AG10803 (cell line): ENCODE results near the gene PNPLA4.
A peak's percentile ranks its signal among the peaks of the same experiment; 100 is the strongest.

Source experiments
- DNase-seq: peaks from one replicate; pipeline ENCODE4 v3.0.0; 2010; ENCODE audit warnings: low read depth
- H3K4me3 ChIP-seq: 2 replicates; pipeline ENCODE4 v1.5.1; 2011; ENCODE audit warnings: mild to moderate bottlenecking, low read length, control low read depth
- TF ChIP-seq, protein P1 (sequence below): conservative IDR thresholded peaks from 2 replicates; pipeline ENCODE4 v1.5.1; 2011; ENCODE audit warnings: mild to moderate bottlenecking, low read length, control low read depth, inconsistent platforms

PNPLA4 gene

GRCh38 chrX:7948483-7948882 lies 21.3 kb upstream of the PNPLA4 start:
- TF ChIP-seq, protein P1, sequence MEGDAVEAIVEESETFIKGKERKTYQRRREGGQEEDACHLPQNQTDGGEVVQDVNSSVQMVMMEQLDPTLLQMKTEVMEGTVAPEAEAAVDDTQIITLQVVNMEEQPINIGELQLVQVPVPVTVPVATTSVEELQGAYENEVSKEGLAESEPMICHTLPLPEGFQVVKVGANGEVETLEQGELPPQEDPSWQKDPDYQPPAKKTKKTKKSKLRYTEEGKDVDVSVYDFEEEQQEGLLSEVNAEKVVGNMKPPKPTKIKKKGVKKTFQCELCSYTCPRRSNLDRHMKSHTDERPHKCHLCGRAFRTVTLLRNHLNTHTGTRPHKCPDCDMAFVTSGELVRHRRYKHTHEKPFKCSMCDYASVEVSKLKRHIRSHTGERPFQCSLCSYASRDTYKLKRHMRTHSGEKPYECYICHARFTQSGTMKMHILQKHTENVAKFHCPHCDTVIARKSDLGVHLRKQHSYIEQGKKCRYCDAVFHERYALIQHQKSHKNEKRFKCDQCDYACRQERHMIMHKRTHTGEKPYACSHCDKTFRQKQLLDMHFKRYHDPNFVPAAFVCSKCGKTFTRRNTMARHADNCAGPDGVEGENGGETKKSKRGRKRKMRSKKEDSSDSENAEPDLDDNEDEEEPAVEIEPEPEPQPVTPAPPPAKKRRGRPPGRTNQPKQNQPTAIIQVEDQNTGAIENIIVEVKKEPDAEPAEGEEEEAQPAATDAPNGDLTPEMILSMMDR: no peak
- no peak overlapping the region for H3K4me3 ChIP-seq
- DNase-seq: no peak

DNA sequence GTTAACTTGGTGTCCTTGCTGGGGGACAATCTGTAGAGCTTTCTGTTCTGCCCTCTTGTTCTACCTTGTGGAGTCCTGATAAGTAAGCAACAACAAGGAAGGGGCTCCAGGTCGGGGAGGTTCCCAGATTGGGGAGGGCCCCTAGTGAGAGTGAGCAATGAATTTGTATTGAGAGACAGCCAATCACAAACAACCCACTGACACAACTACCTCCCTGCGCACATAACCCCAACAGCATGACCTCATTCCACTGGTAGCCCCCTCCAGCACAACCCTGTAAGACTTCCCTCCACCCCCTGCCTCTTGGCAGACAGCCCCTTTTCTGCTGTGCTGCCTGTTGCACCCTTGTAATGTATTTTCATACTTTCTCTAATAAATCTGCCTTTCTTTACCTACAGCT lies 19.7 kb upstream of the PNPLA4 start:
- no peak overlapping the region for H3K4me3 ChIP-seq
- no peak for DNase-seq
- TF ChIP-seq, protein P1: no peak

DNA sequence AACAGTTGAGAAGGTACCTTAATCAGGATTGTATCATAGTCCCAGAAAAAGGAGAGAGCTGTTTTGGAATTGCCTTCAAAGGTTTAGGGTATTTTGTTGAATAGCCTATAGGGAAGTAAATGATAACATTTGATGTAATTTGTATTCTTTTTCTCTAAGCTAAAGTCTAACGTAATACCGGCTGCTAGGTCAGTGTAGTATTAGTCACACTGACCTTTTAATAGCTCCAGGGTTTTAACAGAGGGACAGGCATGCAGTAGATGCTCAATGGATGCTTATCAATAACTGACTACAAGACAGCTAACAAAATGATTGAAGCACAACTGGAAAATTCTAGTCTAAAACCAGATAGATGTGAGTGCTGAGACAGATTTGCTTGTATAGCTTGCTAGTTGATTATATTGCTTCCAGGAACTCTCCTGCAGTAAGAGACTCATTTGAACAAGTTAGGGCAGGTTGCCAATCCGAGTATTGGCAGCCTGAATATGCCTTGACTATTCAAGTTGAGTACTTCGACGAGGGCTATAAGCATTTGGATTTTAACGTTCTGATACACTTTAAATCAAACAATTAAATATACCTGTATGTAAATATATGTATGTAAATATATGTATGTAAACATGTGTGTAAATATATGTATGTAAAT lies 16.5 kb upstream of the PNPLA4 start:
- TF ChIP-seq, protein P1: no peak
- no peak for DNase-seq
- H3K4me3 ChIP-seq: no peak overlapping the region

GRCh38 chrX:7941390-7942042 lies 14.3 kb upstream of the PNPLA4 start:
- TF ChIP-seq, protein P1: peak; percentile 46
- H3K4me3 ChIP-seq: no peak overlapping the region
- DNase-seq: peak; percentile 6

DNA sequence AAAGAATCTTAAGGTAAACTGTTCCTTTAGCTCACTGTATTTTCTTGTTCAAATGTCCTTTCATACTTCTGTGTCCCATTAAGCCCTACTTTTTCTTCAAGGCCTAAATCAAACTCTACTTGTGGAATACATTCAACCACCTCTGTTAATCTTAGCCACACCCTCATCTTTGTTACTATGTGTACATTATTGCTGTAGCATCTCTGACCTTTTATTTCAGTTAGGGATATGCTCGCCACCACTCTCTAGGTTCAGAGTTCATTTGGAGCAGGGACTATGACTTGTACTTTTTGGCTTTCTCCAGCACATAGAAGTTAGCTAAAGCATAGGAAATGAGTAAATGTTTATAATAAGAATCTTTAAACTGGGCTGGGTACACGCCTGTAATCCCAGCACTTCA lies 6.8 kb upstream of the PNPLA4 start:
- TF ChIP-seq, protein P1: no peak
- DNase-seq: no peak

DNA sequence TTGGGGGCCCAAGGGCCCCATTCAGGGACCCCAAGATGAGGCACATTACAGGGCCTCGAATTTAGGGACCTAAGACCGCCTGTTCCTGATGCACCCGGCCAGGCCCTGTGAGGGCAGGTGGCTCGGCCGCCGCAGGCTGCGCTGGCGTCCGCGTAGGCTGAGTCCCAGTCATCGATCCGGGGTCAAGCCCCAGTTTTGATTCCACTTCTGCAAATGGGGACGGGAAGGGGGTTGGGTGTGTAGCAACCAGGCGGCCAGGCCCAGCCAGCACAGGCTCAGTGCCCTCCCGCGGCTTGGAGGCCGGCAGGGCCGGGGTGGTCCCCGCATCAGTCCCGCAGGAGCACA lies 327 bp downstream of the PNPLA4 start:
- TF ChIP-seq, protein P1: no peak
- no peak for DNase-seq
- peak overlapping the region; percentile 59 for H3K4me3 ChIP-seq

More for the DNA sequence above, 6.8 kb upstream of the PNPLA4 start:
- no peak overlapping the region for H3K4me3 ChIP-seq

DNA sequence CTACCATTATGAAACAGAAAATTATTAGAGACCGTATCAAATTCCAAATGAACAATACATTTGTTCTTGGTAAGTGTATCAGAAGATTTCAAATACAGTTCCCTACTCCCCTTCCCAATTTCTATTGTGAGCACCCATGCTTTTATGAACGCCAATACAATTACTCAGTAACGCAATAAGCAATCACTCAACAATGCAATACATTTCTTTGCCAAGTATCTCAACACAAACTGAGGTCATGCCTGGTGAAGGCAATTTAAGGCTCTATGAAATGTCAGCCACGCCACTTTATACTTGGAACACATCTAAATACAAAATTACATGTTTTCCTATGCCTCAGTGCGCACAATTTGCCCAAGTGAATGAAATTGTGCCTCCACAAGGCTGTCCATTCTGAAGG lies 712 bp downstream of the PNPLA4 start:
- H3K4me3 ChIP-seq: peak overlapping the region; percentile 59
- TF ChIP-seq, protein P1: no peak
- DNase-seq: no peak
